Endothelial cell of umbilical vein (primary cell): ENCODE results near the gene DNAJB8. TPM values are rescaled to one million over a fixed set of nuclear protein-coding genes. Genes with fewer than 3 reads are reported as not detected.

ENCODE experiments used
- BruUV-seq: library from RNA; stranded (reverse); fragments of 400-500 nt; replicated peaks from 2 replicates; lab custom pipeline; 2021; lab: Mats Ljungman, UMichigan
- CTCF ChIA-PET: fragments of 300-600, 350-600 bp; sonication (Branson Sonifier 250); formaldehyde crosslinking; loops from one replicate; lab custom pipeline; 2021; ENCODE audit warnings: antibody characterized with exemption, inconsistent platforms; lab: Charles Lee
- POLR2A ChIA-PET: fragments of 300-600, 350-600 bp; sonication (Branson Sonifier 250); formaldehyde crosslinking; loops from one replicate; lab custom pipeline; 2021; ENCODE audit warnings: antibody characterized with exemption, inconsistent platforms; lab: Charles Lee
- DNase-seq: peaks from one replicate; pipeline ENCODE4 v3.0.0-alpha.2; 2011; ENCODE audit warnings: low read depth, low spot score
- FAIRE-seq: peaks from 2 replicates; lab custom pipeline; 2011; peaks lifted over from hg19 to GRCh38; lab: Jason Lieb, UNC
- H2AFZ ChIP-seq: 2 replicates; pipeline ENCODE4 v1.6.0; 2012; ENCODE audit warnings: low read depth, low read length, control low read depth, inconsistent platforms
- H3K27ac ChIP-seq: 2 replicates; pipeline ENCODE4 v1.5.1; 2011; ENCODE audit warnings: low read depth, mild to moderate bottlenecking, control low read depth, low read length, moderate library complexity; ENCODE audit not compliant: insufficient read depth
- H3K27me3 ChIP-seq, 2 experiments: 2 replicates each; pipeline versions ENCODE4 v1.6.0 to v1.6.1; 2011; ENCODE audit warnings: low read length in 2 of 2, mixed read lengths in 1 of 2; ENCODE audit not compliant: control insufficient read depth in 2 of 2, insufficient read depth in 2 of 2
- H3K36me3 ChIP-seq, 2 experiments: 2 replicates in 1 of 2; 3 replicates in 1 of 2; pipeline ENCODE4 v1.5.1; 2011; ENCODE audit warnings: low read length in 2 of 2, mild to moderate bottlenecking in 1 of 2, moderate library complexity in 1 of 2; ENCODE audit not compliant: control insufficient read depth in 2 of 2, insufficient read depth in 2 of 2; ENCODE audit errors: extremely low read depth in 1 of 2
- H3K4me1 ChIP-seq: 3 replicates; pipeline ENCODE4 v1.5.1; 2011; ENCODE audit warnings: mild to moderate bottlenecking, low read length; ENCODE audit not compliant: control insufficient read depth, insufficient read depth; ENCODE audit errors: extremely low read depth
- H3K4me2 ChIP-seq: 2 replicates; pipeline ENCODE4 v1.6.1; 2011; ENCODE audit warnings: low read length, control low read depth, mixed read lengths; ENCODE audit not compliant: insufficient read depth
- H3K4me3 ChIP-seq, 3 experiments: fragments of 200-600 bp in 1 of 3; sonication (generic), shearing (Covaris generic) in 1 of 3; replicated peaks in 1 of 3; 2 replicates each; pipeline ENCODE4 v1.5.1; 2011 to 2016; ENCODE audit warnings: control low read depth in 3 of 3, low read length in 3 of 3, mild to moderate bottlenecking in 2 of 3, inconsistent platforms in 1 of 3, low read depth in 1 of 3, moderate library complexity in 1 of 3; ENCODE audit not compliant: insufficient read depth in 1 of 3
- H3K79me2 ChIP-seq: 2 replicates; pipeline ENCODE4 v1.6.0; 2012; ENCODE audit warnings: low read length, inconsistent platforms; ENCODE audit not compliant: control insufficient read depth, insufficient read depth
- H3K9ac ChIP-seq: replicated peaks from 2 replicates; pipeline ENCODE3; 2011; ENCODE audit warnings: low read length, control low read depth; ENCODE audit not compliant: insufficient read depth; ENCODE audit errors: extremely low read depth
- H3K9me1 ChIP-seq: replicated peaks from 3 replicates; pipeline ENCODE4 v1.6.0; 2011; ENCODE audit warnings: mild to moderate bottlenecking, low read length; ENCODE audit not compliant: control insufficient read depth, insufficient read depth; ENCODE audit errors: extremely low read depth
- H3K9me3 ChIP-seq: replicated peaks from 2 replicates; pipeline ENCODE4 v1.5.1; 2012; ENCODE audit warnings: low read length, inconsistent platforms; ENCODE audit not compliant: control insufficient read depth, insufficient read depth
- H4K20me1 ChIP-seq: replicated peaks from 2 replicates; pipeline ENCODE3; 2011; ENCODE audit warnings: mild to moderate bottlenecking, low read length; ENCODE audit not compliant: control insufficient read depth, insufficient read depth; ENCODE audit errors: extremely low read depth
- EZH2 ChIP-seq: IDR thresholded peaks from 2 replicates; pipeline ENCODE4 v1.6.1; 2012; ENCODE audit warnings: borderline replicate concordance, low read depth, mild to moderate bottlenecking, moderate library complexity, low read length, inconsistent platforms; ENCODE audit not compliant: severe bottlenecking
- FOS ChIP-seq: IDR thresholded peaks from 2 replicates; pipeline ENCODE4 v1.6.1; 2011; ENCODE audit warnings: mild to moderate bottlenecking, low read length, moderate library complexity, borderline replicate concordance; ENCODE audit not compliant: insufficient read depth
- GATA2 ChIP-seq: IDR thresholded peaks from 2 replicates; pipeline ENCODE4 v1.7.0; 2011; ENCODE audit warnings: low read depth, mild to moderate bottlenecking, moderate library complexity, mixed read lengths, low read length; ENCODE audit not compliant: insufficient read length, insufficient read depth
- MAX ChIP-seq: IDR thresholded peaks from 2 replicates; pipeline ENCODE4 v1.6.1; 2011; ENCODE audit not compliant: insufficient read depth, insufficient read length
- MYC ChIP-seq: IDR thresholded peaks from one replicate; pipeline ENCODE4 v1.6.1; 2011; ENCODE audit warnings: mild to moderate bottlenecking, low read depth, low read length
- POLR2AphosphoS5 ChIP-seq: IDR thresholded peaks from 2 replicates; pipeline ENCODE4 v1.6.1; 2012; ENCODE audit warnings: low read depth, mild to moderate bottlenecking, control low read depth, low read length, moderate library complexity; ENCODE audit not compliant: insufficient read depth
- dilution Hi-C: fragments of 300-500 bp; cut with MboI; formaldehyde crosslinking; loops from one replicate; pipeline ENCODE4 v1.15.0; 2019; ENCODE audit warnings: low sequenced_read_pairs; ENCODE audit not compliant: extremely low pct_ligation_motif_present
- intact Hi-C: fragments of 100-400 bp; cut with micrococcal nuclease; formaldehyde crosslinking; loops from one replicate; pipeline ENCODE4 v1.10.0; 2022
- polyA plus RNA-seq, 4 experiments: library from polyadenylated mRNA; depleted of rRNA in 3 of 4; stranded (reverse) in 3 of 4; unstranded in 1 of 4; fragments of >200 nt; gene quantifications; 2 replicates each; pipeline versions ENCODE4 v1.2.1 to v1.2.3, GENCODE V29; 2011 to 2012; ENCODE audit warnings: missing spikeins in 1 of 4
- total RNA-seq: library from RNA; stranded (reverse); gene quantifications from 2 replicates; pipeline ENCODE4 v1.2.3, GENCODE V29; 2021

DNAJB8 gene
- total and polyA plus RNA-seq, 2 donors (not counting 3 experiments of a cell fraction or from before 2014, with no cell fraction given), result not detected

- no peaks in the 10 kb centered on the region for H3K9me3 ChIP-seq
- peaks cover 41% of the 10 kb centered on the region for H3K79me2 ChIP-seq
- H2AFZ ChIP-seq, result no peak overlapping the region
- H4K20me1 ChIP-seq, result no peaks in the 10 kb centered on the region
- no peak overlapping the region for H3K4me2 ChIP-seq
- FAIRE-seq, result no peak
- ChIA-PET CTCF (interaction anchor here (4.6 to 6.2 kb wide), 2 partner anchors 17 to 53 kb away, joined by 42 to 48 read pairs; no protein-coding TSS in a partner anchor), POLR2A (no interaction called here)
- H3K4me3 ChIP-seq, result no peak overlapping the region
- TF ChIP-seq FOS (no peak), MAX (no peak), GATA2 (no peak), EZH2 (no peak), POLR2AphosphoS5 (no peak), MYC (no peak)
- intact Hi-C loops (loop anchor here (5.0 kb wide), 3 partner anchors 252 to 402 kb away; no protein-coding TSS in a partner anchor), dilution Hi-C loops (no loop called here)
- no peaks in the 10 kb centered on the region for H3K27me3 ChIP-seq
- H3K9ac ChIP-seq, result no peak overlapping the region
- TSS peak; percentile 28 for BruUV-seq
- no peaks in the 10 kb centered on the region for H3K9me1 ChIP-seq
- no peak overlapping the region for H3K27ac ChIP-seq
- DNase-seq, result no peak
- H3K36me3 ChIP-seq, result peaks cover 7 to 21% of the 10 kb centered on the region in 2 experiments
- H3K4me1 ChIP-seq, result peaks cover 42% of the 10 kb centered on the region
Observed at GRCh38 chr3:128479558-128480086, 12.9 kb upstream of the DNAJB8 start.
